Loucy (cell line): Measurements from ENCODE around the gene CLTA.

Source experiments
- H2AFZ ChIP-seq: fragments of 200-600 bp; sonication (generic); 2 replicates; pipeline ENCODE4 v1.6.0; 2016; ENCODE audit warnings: antibody characterized with exemption, mild to moderate bottlenecking, low read length, moderate library complexity
- H3F3A ChIP-seq: fragments of 200-600 bp; 2 replicates; pipeline ENCODE4 v1.6.0; 2016; ENCODE audit warnings: antibody characterized with exemption, low read depth, mild to moderate bottlenecking
- H3K27me3 ChIP-seq: fragments of 200-600 bp; sonication (generic); 2 replicates; pipeline ENCODE4 v1.6.1; 2014; ENCODE audit warnings: low read length, mild to moderate bottlenecking; ENCODE audit not compliant: insufficient read depth, poor library complexity, severe bottlenecking
- H3K36me3 ChIP-seq: fragments of 200-600 bp; sonication (generic); 2 replicates; pipeline ENCODE4 v1.6.1; 2016; ENCODE audit warnings: low read length; ENCODE audit not compliant: insufficient read depth
- H3K4me1 ChIP-seq: fragments of 200-600 bp; sonication (generic); 2 replicates; pipeline ENCODE4 v1.5.1; 2014; ENCODE audit warnings: low read length, mild to moderate bottlenecking; ENCODE audit not compliant: insufficient read depth, poor library complexity, severe bottlenecking
- H3K4me2 ChIP-seq: fragments of 200-600 bp; sonication (generic); 2 replicates; pipeline ENCODE4 v1.6.0; 2014; ENCODE audit warnings: antibody characterized with exemption, low read length, low read depth, mild to moderate bottlenecking; ENCODE audit not compliant: poor library complexity, severe bottlenecking
- H3K4me3 ChIP-seq: fragments of 200-600 bp; sonication (generic); 2 replicates; pipeline ENCODE4 v1.5.1; 2014; ENCODE audit warnings: low read length, mild to moderate bottlenecking, mixed read lengths; ENCODE audit not compliant: poor library complexity, severe bottlenecking
- H3K79me2 ChIP-seq: fragments of 200-600 bp; sonication (generic); 2 replicates; pipeline ENCODE4 v1.6.1; 2014; ENCODE audit warnings: low read length; ENCODE audit not compliant: insufficient read depth
- H3K9ac ChIP-seq: fragments of 200-600 bp; sonication (generic); 2 replicates; pipeline ENCODE4 v1.6.0; 2014; ENCODE audit warnings: mild to moderate bottlenecking, low read depth, low read length, moderate library complexity; ENCODE audit not compliant: poor library complexity, severe bottlenecking
- H3K9me2 ChIP-seq: fragments of 200-600 bp; sonication (generic); replicated peaks from 2 replicates; pipeline ENCODE4 v1.6.1; 2016; ENCODE audit warnings: low read depth, low read length, mixed read lengths
- H3K9me3 ChIP-seq: fragments of 200-600 bp; sonication (generic); 2 replicates; pipeline ENCODE4 v1.6.1; 2014; ENCODE audit warnings: mild to moderate bottlenecking, antibody characterized with exemption, low read length, low read depth; ENCODE audit not compliant: insufficient read depth
- H4K20me1 ChIP-seq: fragments of 200-600 bp; sonication (generic); 2 replicates; pipeline ENCODE4 v1.6.0; 2014; ENCODE audit warnings: antibody characterized with exemption, low read length, mild to moderate bottlenecking; ENCODE audit not compliant: insufficient read depth, poor library complexity, severe bottlenecking
- CTCF ChIP-seq: fragments of 200-600 bp; sonication (generic); conservative IDR thresholded peaks from 2 replicates; pipeline ENCODE4 v1.5.1; 2014; ENCODE audit warnings: mild to moderate bottlenecking, antibody characterized with exemption, low read length
- EZH2phosphoT487 ChIP-seq: fragments of 200-600 bp; IDR thresholded peaks from 2 replicates; pipeline ENCODE4 v1.6.1; 2018; ENCODE audit warnings: antibody characterized with exemption, mild to moderate bottlenecking, moderate library complexity, borderline replicate concordance

CLTA gene, protein sequence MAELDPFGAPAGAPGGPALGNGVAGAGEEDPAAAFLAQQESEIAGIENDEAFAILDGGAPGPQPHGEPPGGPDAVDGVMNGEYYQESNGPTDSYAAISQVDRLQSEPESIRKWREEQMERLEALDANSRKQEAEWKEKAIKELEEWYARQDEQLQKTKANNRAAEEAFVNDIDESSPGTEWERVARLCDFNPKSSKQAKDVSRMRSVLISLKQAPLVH

DNA sequence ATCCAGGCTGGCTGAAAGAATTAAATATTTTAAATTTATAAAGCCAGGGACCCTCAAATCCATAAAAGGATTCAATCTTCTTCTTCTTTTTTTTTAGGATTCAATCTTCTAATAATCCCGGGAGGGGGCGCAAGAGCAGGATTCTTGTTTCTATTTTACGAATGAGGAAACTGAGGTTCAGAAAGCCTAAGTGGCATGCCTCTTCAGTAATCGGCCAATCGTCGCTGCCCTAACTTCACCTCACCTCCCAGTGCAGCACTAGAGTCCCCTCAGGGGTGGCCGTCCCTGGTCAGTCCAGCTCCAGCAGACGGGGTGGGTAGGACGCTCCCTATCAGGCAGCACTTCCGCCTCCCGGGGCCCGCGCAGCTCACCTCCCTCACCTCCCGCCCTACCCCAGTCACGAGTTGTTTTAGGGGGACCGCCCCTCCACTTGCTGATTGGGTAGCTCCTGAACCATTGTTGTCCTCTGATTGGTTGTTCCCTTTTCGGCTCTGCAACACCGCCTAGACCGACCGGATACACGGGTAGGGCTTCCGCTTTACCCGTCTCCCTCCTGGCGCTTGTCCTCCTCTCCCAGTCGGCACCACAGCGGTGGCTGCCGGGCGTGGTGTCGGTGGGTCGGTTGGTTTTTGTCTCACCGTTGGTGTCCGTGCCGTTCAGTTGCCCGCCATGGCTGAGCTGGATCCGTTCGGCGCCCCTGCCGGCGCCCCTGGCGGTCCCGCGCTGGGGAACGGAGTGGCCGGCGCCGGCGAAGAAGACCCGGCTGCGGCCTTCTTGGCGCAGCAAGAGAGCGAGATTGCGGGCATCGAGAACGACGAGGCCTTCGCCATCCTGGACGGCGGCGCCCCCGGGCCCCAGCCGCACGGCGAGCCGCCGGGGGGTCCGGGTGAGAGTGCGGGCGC is at the start of gene CLTA:
Gene CLTA (plus strand): TSS at position 534 of the 902 bp plus-strand sequence. CDS start 136 bp downstream, at position 670.
- Histone ChIP-seq H3K4me2 (peak within 1 kb of the TSS; percentile 98), H3K36me3 (no peaks in the 10 kb centered on the region), H3K79me2 (peaks cover 49% of the 10 kb centered on the region), H3K4me1 (peaks cover 40% of the 10 kb centered on the region), H3K9ac (peak within 1 kb of the TSS; percentile 96), H4K20me1 (peaks cover 44% of the 10 kb centered on the region), H3K9me3 (no peaks in the 10 kb centered on the region), H3K27me3 (no peaks in the 10 kb centered on the region), H3K9me2 (no peaks in the 10 kb centered on the region), H3F3A (no peaks in the 10 kb centered on the region), H2AFZ (peak within 1 kb of the TSS; percentile 75), H3K4me3 (peak within 1 kb of the TSS; percentile 96)
- no peak for TF ChIP-seq EZH2phosphoT487
- peak; percentile 70 for TF ChIP-seq CTCF

GRCh38 chr9:36141288-36141687 is 49.4 kb upstream of the CLTA start:
- H3K9me3 ChIP-seq = no peaks in the 10 kb centered on the region
- no peak overlapping the region for H2AFZ ChIP-seq
- H3K79me2 ChIP-seq = peaks cover 75% of the 10 kb centered on the region
- no peaks in the 10 kb centered on the region for H3K36me3 ChIP-seq
- no peaks in the 10 kb centered on the region for H3K27me3 ChIP-seq
- no peak overlapping the region for H3K4me3 ChIP-seq
- H3F3A ChIP-seq = no peaks in the 10 kb centered on the region
- peaks cover 9% of the 10 kb centered on the region for H4K20me1 ChIP-seq
- peak overlapping the region; percentile 90 for H3K4me2 ChIP-seq
- H3K9me2 ChIP-seq = no peaks in the 10 kb centered on the region
- H3K4me1 ChIP-seq = peaks cover 85% of the 10 kb centered on the region
- TF ChIP-seq CTCF = 0 out of 2 replicates have a peak, but pooled peaks have one; percentile 23
- TF ChIP-seq EZH2phosphoT487 = no peak
- peak overlapping the region; percentile 41 for H3K9ac ChIP-seq

- H3K4me1 ChIP-seq = peaks cover 85% of the 10 kb centered on the region
- no peak overlapping the region for H3K4me3 ChIP-seq
- H3K9me3 ChIP-seq = no peaks in the 10 kb centered on the region
- H3F3A ChIP-seq = no peaks in the 10 kb centered on the region
- H4K20me1 ChIP-seq = peaks cover 9% of the 10 kb centered on the region
- no peaks in the 10 kb centered on the region for H3K27me3 ChIP-seq
- TF ChIP-seq EZH2phosphoT487 (no peak), CTCF (no peak)
- no peaks in the 10 kb centered on the region for H3K9me2 ChIP-seq
- peak overlapping the region; percentile 90 for H3K4me2 ChIP-seq
- H2AFZ ChIP-seq = no peak overlapping the region
- no peak overlapping the region for H3K9ac ChIP-seq
- no peaks in the 10 kb centered on the region for H3K36me3 ChIP-seq
- peaks cover 74% of the 10 kb centered on the region for H3K79me2 ChIP-seq
Observed at GRCh38 chr9:36141761-36142160, 49.0 kb upstream of the CLTA start.
